Measurements from ENCODE around the gene ARHGEF3. TPM values are rescaled to one million over a fixed set of nuclear protein-coding genes. Genes with fewer than 3 reads are reported as not detected.

The ARHGEF3 gene
- total RNA-seq, 1 experiment from 2014 or later = 7.9 TPM

GRCh38 chr3:56819016-56819809, 17.5 kb upstream of the ARHGEF3 start:
- POLR2A ChIA-PET = no interaction called here

More at GRCh38 chr3:56819016-56819809, 17.5 kb upstream of the ARHGEF3 start:
- no peaks in the 10 kb centered on the region for H3K9me3 Mint-ChIP-seq
- TF ChIP-seq ZNF671 (CRISPR knock-in tag; IDR thresholded peaks at IDR 0.05) (no peak), PRDM15 (CRISPR knock-in tag; IDR thresholded peaks at IDR 0.05) (no peak), GRHL2 (CRISPR knock-in tag; IDR thresholded peaks at IDR 0.05; ENCODE audit: insufficient replicate concordance, severe bottlenecking) (no peak), ZNF121 (CRISPR knock-in tag; IDR thresholded peaks at IDR 0.05) (no peak), ZNF396 (CRISPR knock-in tag; IDR thresholded peaks at IDR 0.05; ENCODE audit: borderline replicate concordance) (no peak), NR1H2 (CRISPR knock-in tag; IDR thresholded peaks at IDR 0.05) (no peak), AFF4 (CRISPR knock-in tag; IDR thresholded peaks at IDR 0.05; ENCODE audit: borderline replicate concordance) (no peak), FOXP4 (CRISPR knock-in tag; IDR thresholded peaks at IDR 0.05) (no peak), USF2 (CRISPR knock-in tag; IDR thresholded peaks at IDR 0.05) (no peak), EMX1 (CRISPR knock-in tag; IDR thresholded peaks at IDR 0.05) (no peak), SP1 (CRISPR knock-in tag; conservative IDR thresholded peaks at IDR 0.05) (no peak), E2F4 (CRISPR knock-in tag; IDR thresholded peaks at IDR 0.05; ENCODE audit: borderline replicate concordance, low read depth) (no peak), FOXJ3 (CRISPR knock-in tag; IDR thresholded peaks at IDR 0.05; ENCODE audit: borderline replicate concordance) (no peak), NR2C2 (CRISPR knock-in tag; IDR thresholded peaks at IDR 0.05) (no peak), CTCF (IDR thresholded peaks at IDR 0.05) (no peak), HMGXB4 (CRISPR knock-in tag; IDR thresholded peaks at IDR 0.05) (no peak), ZMAT4 (CRISPR knock-in tag; IDR thresholded peaks at IDR 0.05) (no peak)
- H3K36me3 Mint-ChIP-seq = no peaks in the 10 kb centered on the region
- H3K27me3 Mint-ChIP-seq (ENCODE audit: low read depth) = no peaks in the 10 kb centered on the region
- peaks cover 17% of the 10 kb centered on the region for H3K4me1 Mint-ChIP-seq
- ATAC-seq = no peak
- no peak overlapping the region for H3K4me3 Mint-ChIP-seq
- no peak for DNase-seq (ENCODE audit: low spot score)
- CTCF ChIA-PET = interaction anchor here (1.2 to 4.9 kb wide), 4 partner anchors 18 to 169 kb away, joined by 3 to 25 read pairs (median 10); partner anchors contain the start of gene ARHGEF3
- no peak overlapping the region for H3K27ac Mint-ChIP-seq

Measured in WTC11 (cell line).